HFF-Myc (cell line): ENCODE data around the gene CTRB1.
"Not testable (repeated sequence)": the region's sequence is repeated elsewhere in the genome, so short reads cannot be mapped to it uniquely, and the experiment has no call there.

Experiments
- DNase-seq: peaks from one replicate; pipeline ENCODE4 v3.0.0-alpha.2; 2011; ENCODE audit warnings: low read depth; ENCODE audit errors: extremely low read depth
- H3K4me3 ChIP-seq: replicated peaks from 2 replicates; pipeline ENCODE4 v1.5.1; 2011; ENCODE audit warnings: low read depth, mild to moderate bottlenecking, control low read depth, low read length
- CTCF ChIP-seq: IDR thresholded peaks from 2 replicates; pipeline ENCODE4 v1.5.1; 2012; ENCODE audit warnings: mild to moderate bottlenecking, low read depth, low read length, control low read depth; ENCODE audit errors: missing control alignments

The CTRB1 gene

GRCh38 chr16:75203667-75204409, 14.9 kb upstream of the CTRB1 start:
- TF ChIP-seq CTCF = no peak
- no peak overlapping the region for H3K4me3 ChIP-seq
- DNase-seq = no peak

- DNase-seq = no peak
- no peak for TF ChIP-seq CTCF
- H3K4me3 ChIP-seq = no peak overlapping the region
Observed at GRCh38 chr16:75204410-75204758, 14.4 kb upstream of the CTRB1 start.

GRCh38 chr16:75204905-75205304, 13.9 kb upstream of the CTRB1 start:
- not testable (repeated sequence) for DNase-seq, H3K4me3 ChIP-seq

GRCh38 chr16:75205438-75205837, 13.3 kb upstream of the CTRB1 start:
- not testable (repeated sequence) for DNase-seq, H3K4me3 ChIP-seq

- not testable (repeated sequence) for DNase-seq, H3K4me3 ChIP-seq
Observed at GRCh38 chr16:75205961-75206748, 12.6 kb upstream of the CTRB1 start.

- DNase-seq = no peak
- no peak for TF ChIP-seq CTCF
- H3K4me3 ChIP-seq = no peak within 1 kb of the TSS
Observed at GRCh38 chr16:75206749-75207451, 11.9 kb upstream of the CTRB1 start, which contains the start of gene CTRB2. TSS of gene CTRB2 (minus strand) at chr16:75207161. CDS start at chr16:75207141, 20 bp downstream.

GRCh38 chr16:75207831-75208230, 11.0 kb upstream of the CTRB1 start:
- no peak overlapping the region for H3K4me3 ChIP-seq
- TF ChIP-seq CTCF = no peak
- no peak for DNase-seq

- no peak overlapping the region for H3K4me3 ChIP-seq
- no peak for DNase-seq
- no peak for TF ChIP-seq CTCF
Observed at GRCh38 chr16:75208242-75208825, 10.5 kb upstream of the CTRB1 start.
